ENCODE results near the gene ARFRP1. TPM values are rescaled to one million over a fixed set of nuclear protein-coding genes. Genes with fewer than 3 reads are reported as not detected.
A peak's percentile ranks its signal among the peaks of the same experiment; 100 is the strongest.

Gene ARFRP1
- total and polyA plus RNA-seq, 2 of the 13 experiments (the other 11 are each of a cell fraction or from before 2014, with no cell fraction given), result 32.0 to 51.1 TPM

DNA sequence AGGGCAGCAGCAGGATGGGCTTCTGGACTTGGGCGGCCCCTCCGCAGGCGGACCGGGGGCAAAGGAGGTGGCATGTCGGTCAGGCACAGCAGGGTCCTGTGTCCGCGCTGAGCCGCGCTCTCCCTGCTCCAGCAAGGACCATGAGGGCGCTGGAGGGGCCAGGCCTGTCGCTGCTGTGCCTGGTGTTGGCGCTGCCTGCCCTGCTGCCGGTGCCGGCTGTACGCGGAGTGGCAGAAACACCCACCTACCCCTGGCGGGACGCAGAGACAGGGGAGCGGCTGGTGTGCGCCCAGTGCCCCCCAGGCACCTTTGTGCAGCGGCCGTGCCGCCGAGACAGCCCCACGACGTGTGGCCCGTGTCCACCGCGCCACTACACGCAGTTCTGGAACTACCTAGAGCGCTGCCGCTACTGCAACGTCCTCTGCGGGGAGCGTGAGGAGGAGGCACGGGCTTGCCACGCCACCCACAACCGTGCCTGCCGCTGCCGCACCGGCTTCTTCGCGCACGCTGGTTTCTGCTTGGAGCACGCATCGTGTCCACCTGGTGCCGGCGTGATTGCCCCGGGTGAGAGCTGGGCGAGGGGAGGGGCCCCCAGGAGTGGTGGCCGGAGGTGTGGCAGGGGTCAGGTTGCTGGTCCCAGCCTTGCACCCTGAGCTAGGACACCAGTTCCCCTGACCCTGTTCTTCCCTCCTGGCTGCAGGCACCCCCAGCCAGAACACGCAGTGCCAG, 11.0 kb downstream of the ARFRP1 start, which contains the start of gene TNFRSF6B (continued):
- TF ChIP-seq, protein P1, sequence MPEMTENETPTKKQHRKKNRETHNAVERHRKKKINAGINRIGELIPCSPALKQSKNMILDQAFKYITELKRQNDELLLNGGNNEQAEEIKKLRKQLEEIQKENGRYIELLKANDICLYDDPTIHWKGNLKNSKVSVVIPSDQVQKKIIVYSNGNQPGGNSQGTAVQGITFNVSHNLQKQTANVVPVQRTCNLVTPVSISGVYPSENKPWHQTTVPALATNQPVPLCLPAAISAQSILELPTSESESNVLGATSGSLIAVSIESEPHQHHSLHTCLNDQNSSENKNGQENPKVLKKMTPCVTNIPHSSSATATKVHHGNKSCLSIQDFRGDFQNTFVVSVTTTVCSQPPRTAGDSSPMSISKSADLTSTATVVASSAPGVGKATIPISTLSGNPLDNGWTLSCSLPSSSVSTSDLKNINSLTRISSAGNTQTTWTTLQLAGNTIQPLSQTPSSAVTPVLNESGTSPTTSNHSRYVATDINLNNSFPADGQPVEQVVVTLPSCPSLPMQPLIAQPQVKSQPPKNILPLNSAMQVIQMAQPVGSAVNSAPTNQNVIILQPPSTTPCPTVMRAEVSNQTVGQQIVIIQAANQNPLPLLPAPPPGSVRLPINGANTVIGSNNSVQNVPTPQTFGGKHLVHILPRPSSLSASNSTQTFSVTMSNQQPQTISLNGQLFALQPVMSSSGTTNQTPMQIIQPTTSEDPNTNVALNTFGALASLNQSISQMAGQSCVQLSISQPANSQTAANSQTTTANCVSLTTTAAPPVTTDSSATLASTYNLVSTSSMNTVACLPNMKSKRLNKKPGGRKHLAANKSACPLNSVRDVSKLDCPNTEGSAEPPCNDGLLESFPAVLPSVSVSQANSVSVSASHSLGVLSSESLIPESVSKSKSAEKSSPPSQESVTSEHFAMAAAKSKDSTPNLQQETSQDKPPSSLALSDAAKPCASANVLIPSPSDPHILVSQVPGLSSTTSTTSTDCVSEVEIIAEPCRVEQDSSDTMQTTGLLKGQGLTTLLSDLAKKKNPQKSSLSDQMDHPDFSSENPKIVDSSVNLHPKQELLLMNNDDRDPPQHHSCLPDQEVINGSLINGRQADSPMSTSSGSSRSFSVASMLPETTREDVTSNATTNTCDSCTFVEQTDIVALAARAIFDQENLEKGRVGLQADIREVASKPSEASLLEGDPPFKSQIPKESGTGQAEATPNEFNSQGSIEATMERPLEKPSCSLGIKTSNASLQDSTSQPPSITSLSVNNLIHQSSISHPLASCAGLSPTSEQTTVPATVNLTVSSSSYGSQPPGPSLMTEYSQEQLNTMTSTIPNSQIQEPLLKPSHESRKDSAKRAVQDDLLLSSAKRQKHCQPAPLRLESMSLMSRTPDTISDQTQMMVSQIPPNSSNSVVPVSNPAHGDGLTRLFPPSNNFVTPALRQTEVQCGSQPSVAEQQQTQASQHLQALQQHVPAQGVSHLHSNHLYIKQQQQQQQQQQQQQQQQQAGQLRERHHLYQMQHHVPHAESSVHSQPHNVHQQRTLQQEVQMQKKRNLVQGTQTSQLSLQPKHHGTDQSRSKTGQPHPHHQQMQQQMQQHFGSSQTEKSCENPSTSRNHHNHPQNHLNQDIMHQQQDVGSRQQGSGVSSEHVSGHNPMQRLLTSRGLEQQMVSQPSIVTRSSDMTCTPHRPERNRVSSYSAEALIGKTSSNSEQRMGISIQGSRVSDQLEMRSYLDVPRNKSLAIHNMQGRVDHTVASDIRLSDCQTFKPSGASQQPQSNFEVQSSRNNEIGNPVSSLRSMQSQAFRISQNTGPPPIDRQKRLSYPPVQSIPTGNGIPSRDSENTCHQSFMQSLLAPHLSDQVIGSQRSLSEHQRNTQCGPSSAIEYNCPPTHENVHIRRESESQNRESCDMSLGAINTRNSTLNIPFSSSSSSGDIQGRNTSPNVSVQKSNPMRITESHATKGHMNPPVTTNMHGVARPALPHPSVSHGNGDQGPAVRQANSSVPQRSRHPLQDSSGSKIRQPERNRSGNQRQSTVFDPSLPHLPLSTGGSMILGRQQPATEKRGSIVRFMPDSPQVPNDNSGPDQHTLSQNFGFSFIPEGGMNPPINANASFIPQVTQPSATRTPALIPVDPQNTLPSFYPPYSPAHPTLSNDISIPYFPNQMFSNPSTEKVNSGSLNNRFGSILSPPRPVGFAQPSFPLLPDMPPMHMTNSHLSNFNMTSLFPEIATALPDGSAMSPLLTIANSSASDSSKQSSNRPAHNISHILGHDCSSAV (CRISPR knock-in tag; IDR thresholded peaks at IDR 0.05; ENCODE audit: borderline replicate concordance), result no peak
- no peak for TF ChIP-seq SP1 (IDR thresholded peaks at IDR 0.05)
- peak; percentile 42 for TF ChIP-seq SP1 (CRISPR knock-in tag; IDR thresholded peaks at IDR 0.05)
- peak; percentile 5; the same call in 1 of the 2 replicates for TF ChIP-seq BCL6 (CRISPR knock-in tag; IDR thresholded peaks at IDR 0.05)
- no peak; the same call in 1 of the 2 replicates for TF ChIP-seq MEIS1 (CRISPR knock-in tag; IDR thresholded peaks at IDR 0.05; ENCODE audit: borderline replicate concordance)
- TF ChIP-seq ZNF460 (CRISPR knock-in tag; IDR thresholded peaks at IDR 0.05; ENCODE audit: borderline replicate concordance), result no peak
- 0 out of 2 replicates have a peak, but pooled peaks have one; percentile 6 for TF ChIP-seq FOSL1 (CRISPR knock-in tag; IDR thresholded peaks at IDR 0.05; ENCODE audit: borderline replicate concordance)
- TF ChIP-seq, protein P2, sequence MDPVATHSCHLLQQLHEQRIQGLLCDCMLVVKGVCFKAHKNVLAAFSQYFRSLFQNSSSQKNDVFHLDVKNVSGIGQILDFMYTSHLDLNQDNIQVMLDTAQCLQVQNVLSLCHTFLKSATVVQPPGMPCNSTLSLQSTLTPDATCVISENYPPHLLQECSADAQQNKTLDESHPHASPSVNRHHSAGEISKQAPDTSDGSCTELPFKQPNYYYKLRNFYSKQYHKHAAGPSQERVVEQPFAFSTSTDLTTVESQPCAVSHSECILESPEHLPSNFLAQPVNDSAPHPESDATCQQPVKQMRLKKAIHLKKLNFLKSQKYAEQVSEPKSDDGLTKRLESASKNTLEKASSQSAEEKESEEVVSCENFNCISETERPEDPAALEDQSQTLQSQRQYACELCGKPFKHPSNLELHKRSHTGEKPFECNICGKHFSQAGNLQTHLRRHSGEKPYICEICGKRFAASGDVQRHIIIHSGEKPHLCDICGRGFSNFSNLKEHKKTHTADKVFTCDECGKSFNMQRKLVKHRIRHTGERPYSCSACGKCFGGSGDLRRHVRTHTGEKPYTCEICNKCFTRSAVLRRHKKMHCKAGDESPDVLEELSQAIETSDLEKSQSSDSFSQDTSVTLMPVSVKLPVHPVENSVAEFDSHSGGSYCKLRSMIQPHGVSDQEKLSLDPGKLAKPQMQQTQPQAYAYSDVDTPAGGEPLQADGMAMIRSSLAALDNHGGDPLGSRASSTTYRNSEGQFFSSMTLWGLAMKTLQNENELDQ (CRISPR knock-in tag; IDR thresholded peaks at IDR 0.05; ENCODE audit: borderline replicate concordance), result no peak
- TF ChIP-seq, protein P3, sequence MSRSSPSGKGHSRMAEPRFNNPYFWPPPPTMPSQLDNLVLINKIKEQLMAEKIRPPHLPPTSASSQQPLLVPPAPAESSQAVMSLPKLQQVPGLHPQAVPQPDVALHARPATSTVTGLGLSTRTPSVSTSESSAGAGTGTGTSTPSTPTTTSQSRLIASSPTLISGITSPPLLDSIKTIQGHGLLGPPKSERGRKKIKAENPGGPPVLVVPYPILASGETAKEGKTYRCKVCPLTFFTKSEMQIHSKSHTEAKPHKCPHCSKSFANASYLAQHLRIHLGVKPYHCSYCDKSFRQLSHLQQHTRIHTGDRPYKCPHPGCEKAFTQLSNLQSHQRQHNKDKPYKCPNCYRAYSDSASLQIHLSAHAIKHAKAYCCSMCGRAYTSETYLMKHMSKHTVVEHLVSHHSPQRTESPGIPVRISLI (CRISPR knock-in tag; IDR thresholded peaks at IDR 0.05; ENCODE audit: borderline replicate concordance), result no peak
- no peak for TF ChIP-seq HES4 (CRISPR knock-in tag; IDR thresholded peaks at IDR 0.05; ENCODE audit: borderline replicate concordance)
- TF ChIP-seq SP4 (CRISPR knock-in tag; IDR thresholded peaks at IDR 0.05), result no peak
- TF ChIP-seq ZNF383 (CRISPR knock-in tag; IDR thresholded peaks at IDR 0.05; ENCODE audit: borderline replicate concordance), result no peak
- TF ChIP-seq, protein P4, sequence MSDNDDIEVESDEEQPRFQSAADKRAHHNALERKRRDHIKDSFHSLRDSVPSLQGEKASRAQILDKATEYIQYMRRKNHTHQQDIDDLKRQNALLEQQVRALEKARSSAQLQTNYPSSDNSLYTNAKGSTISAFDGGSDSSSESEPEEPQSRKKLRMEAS (IDR thresholded peaks at IDR 0.05), result peak; percentile 51; the same call in 1 of the 2 replicates
- no peak for TF ChIP-seq ZNF230 (CRISPR knock-in tag; IDR thresholded peaks at IDR 0.05)
- TF ChIP-seq, protein P5, sequence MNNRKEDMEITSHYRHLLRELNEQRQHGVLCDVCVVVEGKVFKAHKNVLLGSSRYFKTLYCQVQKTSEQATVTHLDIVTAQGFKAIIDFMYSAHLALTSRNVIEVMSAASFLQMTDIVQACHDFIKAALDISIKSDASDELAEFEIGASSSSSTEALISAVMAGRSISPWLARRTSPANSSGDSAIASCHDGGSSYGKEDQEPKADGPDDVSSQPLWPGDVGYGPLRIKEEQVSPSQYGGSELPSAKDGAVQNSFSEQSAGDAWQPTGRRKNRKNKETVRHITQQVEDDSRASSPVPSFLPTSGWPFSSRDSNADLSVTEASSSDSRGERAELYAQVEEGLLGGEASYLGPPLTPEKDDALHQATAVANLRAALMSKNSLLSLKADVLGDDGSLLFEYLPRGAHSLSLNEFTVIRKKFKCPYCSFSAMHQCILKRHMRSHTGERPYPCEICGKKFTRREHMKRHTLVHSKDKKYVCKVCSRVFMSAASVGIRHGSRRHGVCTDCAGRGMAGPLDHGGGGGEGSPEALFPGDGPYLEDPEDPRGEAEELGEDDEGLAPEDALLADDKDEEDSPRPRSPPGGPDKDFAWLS (CRISPR knock-in tag; IDR thresholded peaks at IDR 0.05; ENCODE audit: borderline replicate concordance), result no peak
